H9 (cell line): ENCODE data around the gene BPTF. TPM values are rescaled to one million over a fixed set of nuclear protein-coding genes. Genes with fewer than 3 reads are reported as not detected.

ENCODE experiments used
- DNase-seq: peaks from one replicate; pipeline ENCODE4 v3.0.0-alpha.2; 2017
- H2AFZ ChIP-seq: one replicate; pipeline ENCODE4 v1.6.1; 2013; ENCODE audit warnings: mild to moderate bottlenecking, low read length, control low read depth, moderate library complexity
- H2AK5ac ChIP-seq: 2 replicates; pipeline ENCODE4 v1.6.1; 2013; ENCODE audit warnings: low read length, control low read depth, mixed read lengths; ENCODE audit not compliant: insufficient read length
- H2BK120ac ChIP-seq: one replicate; pipeline ENCODE4 v1.6.1; 2013; ENCODE audit warnings: low read depth, mild to moderate bottlenecking, low read length, control low read depth, inconsistent platforms; ENCODE audit not compliant: poor library complexity, severe bottlenecking
- H2BK12ac ChIP-seq: 2 replicates; pipeline ENCODE4 v1.6.1; 2013; ENCODE audit warnings: low read length, control low read depth, mixed read lengths, low read depth; ENCODE audit not compliant: insufficient read length
- H2BK15ac ChIP-seq: 2 replicates; pipeline ENCODE4 v1.6.1; 2013; ENCODE audit warnings: low read depth, low read length, control low read depth
- H2BK20ac ChIP-seq: one replicate; pipeline ENCODE4 v1.6.1; 2013; ENCODE audit warnings: low read depth, mild to moderate bottlenecking, low read length, control low read depth, inconsistent platforms; ENCODE audit not compliant: poor library complexity, severe bottlenecking
- H2BK5ac ChIP-seq: 2 replicates; pipeline ENCODE4 v1.6.1; 2013; ENCODE audit warnings: low read length, control low read depth, mixed read lengths; ENCODE audit not compliant: insufficient read length
- H3K14ac ChIP-seq: 2 replicates; pipeline ENCODE4 v1.6.1; 2013; ENCODE audit warnings: low read length, control low read depth; ENCODE audit not compliant: insufficient read depth
- H3K18ac ChIP-seq: 2 replicates; pipeline ENCODE4 v1.6.1; 2013; ENCODE audit warnings: low read depth, mild to moderate bottlenecking, mixed read lengths, low read length, control low read depth; ENCODE audit not compliant: insufficient read length
- H3K23ac ChIP-seq: 2 replicates; pipeline ENCODE4 v1.6.1; 2013; ENCODE audit warnings: low read length, control low read depth, mixed read lengths, low read depth; ENCODE audit not compliant: insufficient read length
- H3K23me2 ChIP-seq: 2 replicates; pipeline ENCODE4 v1.6.1; 2013; ENCODE audit warnings: low read depth, mild to moderate bottlenecking, mixed read lengths, low read length, control low read depth; ENCODE audit not compliant: insufficient read length, poor library complexity, severe bottlenecking
- H3K27ac ChIP-seq: 2 replicates; pipeline ENCODE4 v1.5.1; 2013; ENCODE audit warnings: low read length, control low read depth, mixed read lengths, low read depth; ENCODE audit not compliant: insufficient read length
- H3K27me3 ChIP-seq: 2 replicates; pipeline ENCODE4 v1.6.1; 2013; ENCODE audit warnings: low read length, control low read depth, inconsistent platforms; ENCODE audit not compliant: insufficient read depth
- H3K4ac ChIP-seq: 2 replicates; pipeline ENCODE4 v1.6.1; 2013; ENCODE audit warnings: low read depth, mild to moderate bottlenecking, control low read depth, inconsistent platforms, low read length, moderate library complexity
- H3K4me1 ChIP-seq: 2 replicates; pipeline ENCODE4 v1.6.1; 2013; ENCODE audit warnings: low read length, control low read depth, inconsistent platforms; ENCODE audit not compliant: insufficient read depth
- H3K4me2 ChIP-seq: 2 replicates; pipeline ENCODE4 v1.6.1; 2013; ENCODE audit warnings: low read length, control low read depth, mixed read lengths; ENCODE audit not compliant: insufficient read length, insufficient read depth
- H3K56ac ChIP-seq: 2 replicates; pipeline ENCODE4 v1.6.1; 2013; ENCODE audit warnings: low read depth, mild to moderate bottlenecking, mixed read lengths, low read length, control low read depth; ENCODE audit not compliant: insufficient read length
- H3K79me1 ChIP-seq: 2 replicates; pipeline ENCODE4 v1.6.1; 2013; ENCODE audit warnings: low read depth, mild to moderate bottlenecking, moderate library complexity, low read length, control low read depth, inconsistent platforms; ENCODE audit not compliant: insufficient read depth, poor library complexity, severe bottlenecking
- H3K79me2 ChIP-seq: 2 replicates; pipeline ENCODE4 v1.6.1; 2013; ENCODE audit warnings: low read length, control low read depth, inconsistent platforms; ENCODE audit not compliant: insufficient read depth
- H3K9ac ChIP-seq: 2 replicates; pipeline ENCODE4 v1.6.1; 2013; ENCODE audit warnings: low read length, control low read depth, mixed read lengths; ENCODE audit not compliant: insufficient read length; ENCODE audit errors: extremely low read depth
- H3K9me3 ChIP-seq: one replicate; pipeline ENCODE4 v1.6.1; 2013; ENCODE audit warnings: low read depth, low read length, inconsistent platforms; ENCODE audit not compliant: control insufficient read depth
- H3T11ph ChIP-seq: one replicate; pipeline ENCODE4 v1.6.1; 2013; ENCODE audit warnings: mild to moderate bottlenecking, low read length, control low read depth, inconsistent platforms
- H4K20me1 ChIP-seq: one replicate; pipeline ENCODE4 v1.6.1; 2013; ENCODE audit not compliant: control insufficient read depth, insufficient read length, insufficient read depth
- H4K5ac ChIP-seq: 2 replicates; pipeline ENCODE4 v1.6.1; 2013; ENCODE audit warnings: low read depth, mild to moderate bottlenecking, mixed read lengths, low read length, control low read depth; ENCODE audit not compliant: insufficient read length
- H4K8ac ChIP-seq: replicated peaks from 2 replicates; pipeline ENCODE4 v1.6.1; 2013; ENCODE audit warnings: low read length, control low read depth, mixed read lengths, low read depth; ENCODE audit not compliant: insufficient read length
- H4K91ac ChIP-seq: 2 replicates; pipeline ENCODE4 v1.6.1; 2013; ENCODE audit warnings: low read depth, mild to moderate bottlenecking, moderate library complexity, mixed read lengths, low read length, control low read depth; ENCODE audit not compliant: insufficient read length
- H3K27ac Mint-ChIP-seq, 3 experiments: 2 replicates in 2 of 3; 3 replicates in 1 of 3; pipeline ENCODE4 v1.8.0; 2020 to 2021; ENCODE audit warnings: mixed read lengths in 3 of 3, mild to moderate bottlenecking in 1 of 3, moderate library complexity in 1 of 3
- H3K27me3 Mint-ChIP-seq: 2 replicates; pipeline ENCODE4 v1.8.0; 2021; ENCODE audit warnings: low read depth, mild to moderate bottlenecking, moderate library complexity, mixed read lengths
- H3K36me3 Mint-ChIP-seq, 3 experiments: 2 replicates in 2 of 3; 3 replicates in 1 of 3; pipeline ENCODE4 v1.8.0; 2020 to 2021; ENCODE audit warnings: low read depth in 3 of 3, mixed read lengths in 3 of 3; ENCODE audit not compliant: insufficient read depth in 1 of 3
- H3K4me1 Mint-ChIP-seq, 2 experiments: 2 replicates each; pipeline ENCODE4 v1.8.0; 2020; ENCODE audit warnings: mixed read lengths in 2 of 2
- H3K4me3 Mint-ChIP-seq, 2 experiments: 2 replicates in 1 of 2; 3 replicates in 1 of 2; pipeline ENCODE4 v1.8.0; 2020 to 2021; ENCODE audit warnings: mild to moderate bottlenecking in 2 of 2, mixed read lengths in 2 of 2, moderate library complexity in 1 of 2
- H3K9me3 Mint-ChIP-seq, 2 experiments: 2 replicates in 1 of 2; 3 replicates in 1 of 2; pipeline ENCODE4 v1.8.0; 2020; ENCODE audit warnings: mild to moderate bottlenecking in 2 of 2, mixed read lengths in 2 of 2, moderate library complexity in 1 of 2
- WGBS: extraction: QIAGEN DNeasy Blood & Tissue Kit; methylation state at CpG from one replicate; pipeline ENCODE4 v1.1.7; 2013; ENCODE audit warnings: missing lambda C conversion rate, low lambda C conversion rate, mixed read lengths; ENCODE audit not compliant: insufficient read length; ENCODE audit errors: extremely low coverage; 5-methylcytosine and 5-hydroxymethylcytosine counted together
- total RNA-seq: library from RNA; stranded (reverse); gene quantifications from 2 replicates; pipeline ENCODE4 v1.2.1, GENCODE V29; 2021
- TF ChIP-seq, protein P1 (sequence below): fragments of 200-600 bp; sonication (generic); conservative IDR thresholded peaks from 3 replicates; pipeline ENCODE4 v1.8.0; 2021; ENCODE audit warnings: antibody characterized with exemption, mild to moderate bottlenecking

Gene BPTF
- total RNA-seq, 1 experiment from 2014 or later, result 203 TPM

DNA sequence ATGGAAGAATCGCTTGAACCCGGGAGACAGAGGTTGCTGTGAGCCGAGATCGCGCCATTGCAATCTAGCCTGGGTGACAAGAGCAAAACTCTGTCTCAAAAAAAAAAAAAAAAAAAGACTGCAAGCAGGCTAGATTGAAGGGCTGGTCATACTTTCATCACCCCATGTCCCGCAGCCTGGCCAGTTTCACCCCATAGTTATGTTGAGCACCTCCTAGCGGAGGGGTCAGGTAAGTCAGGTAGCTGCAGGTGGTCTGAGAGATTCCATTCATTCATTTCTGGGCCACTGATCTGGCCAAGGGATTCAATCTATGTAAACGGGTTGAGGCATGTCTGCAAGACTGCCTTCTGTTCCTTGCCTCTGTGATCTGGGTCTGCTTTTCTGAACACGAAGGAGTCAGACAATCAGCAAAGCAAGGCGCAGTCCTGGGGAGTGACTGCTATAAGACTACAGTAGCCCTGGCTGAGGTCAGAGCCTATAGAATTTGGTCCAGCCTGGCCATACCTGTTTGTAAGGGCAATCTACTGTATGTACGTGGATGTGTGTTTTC lies 23.6 kb upstream of the BPTF start:
- Histone ChIP-seq H4K91ac (no peak overlapping the region), H3K23ac (no peak overlapping the region), H3K56ac (no peak overlapping the region), H2BK12ac (no peak overlapping the region), H3T11ph (no peak overlapping the region), H3K27me3 (no peaks in the 10 kb centered on the region), H2BK120ac (no peak overlapping the region), H2BK15ac (no peak overlapping the region), H2AFZ (no peak overlapping the region), H4K8ac (no peak overlapping the region), H2BK5ac (no peak overlapping the region), H3K79me2 (no peaks in the 10 kb centered on the region), H3K27ac (no peak overlapping the region), H3K9ac (no peak overlapping the region), H2AK5ac (no peak overlapping the region), H3K4me1 (no peaks in the 10 kb centered on the region), H3K23me2 (no peaks in the 10 kb centered on the region), H3K4me2 (no peak overlapping the region), H3K14ac (no peak overlapping the region), H4K5ac (no peak overlapping the region), H3K9me3 (no peaks in the 10 kb centered on the region), H3K4ac (no peak overlapping the region), H3K79me1 (no peaks in the 10 kb centered on the region), H3K18ac (no peak overlapping the region), H4K20me1 (no peaks in the 10 kb centered on the region), H2BK20ac (no peak overlapping the region)
- peak; percentile 68 for DNase-seq
- no CpG with 5 or more reads among the region's 11 CpGs for WGBS
- TF ChIP-seq, protein P1, sequence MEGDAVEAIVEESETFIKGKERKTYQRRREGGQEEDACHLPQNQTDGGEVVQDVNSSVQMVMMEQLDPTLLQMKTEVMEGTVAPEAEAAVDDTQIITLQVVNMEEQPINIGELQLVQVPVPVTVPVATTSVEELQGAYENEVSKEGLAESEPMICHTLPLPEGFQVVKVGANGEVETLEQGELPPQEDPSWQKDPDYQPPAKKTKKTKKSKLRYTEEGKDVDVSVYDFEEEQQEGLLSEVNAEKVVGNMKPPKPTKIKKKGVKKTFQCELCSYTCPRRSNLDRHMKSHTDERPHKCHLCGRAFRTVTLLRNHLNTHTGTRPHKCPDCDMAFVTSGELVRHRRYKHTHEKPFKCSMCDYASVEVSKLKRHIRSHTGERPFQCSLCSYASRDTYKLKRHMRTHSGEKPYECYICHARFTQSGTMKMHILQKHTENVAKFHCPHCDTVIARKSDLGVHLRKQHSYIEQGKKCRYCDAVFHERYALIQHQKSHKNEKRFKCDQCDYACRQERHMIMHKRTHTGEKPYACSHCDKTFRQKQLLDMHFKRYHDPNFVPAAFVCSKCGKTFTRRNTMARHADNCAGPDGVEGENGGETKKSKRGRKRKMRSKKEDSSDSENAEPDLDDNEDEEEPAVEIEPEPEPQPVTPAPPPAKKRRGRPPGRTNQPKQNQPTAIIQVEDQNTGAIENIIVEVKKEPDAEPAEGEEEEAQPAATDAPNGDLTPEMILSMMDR, result peak; percentile 59
- no peaks in the 10 kb centered on the region for H3K9me3 Mint-ChIP-seq
- no peaks in the 10 kb centered on the region for H3K27me3 Mint-ChIP-seq
- no peaks in the 10 kb centered on the region for H3K36me3 Mint-ChIP-seq
- peak overlapping the region in 2 of 3 experiments; percentile 14 to 32; a peak in 3 of 7 replicates for H3K27ac Mint-ChIP-seq
- H3K4me1 Mint-ChIP-seq, result peaks cover 17 to 21% of the 10 kb centered on the region in 2 experiments
- H3K4me3 Mint-ChIP-seq, result no peak overlapping the region
